Measurements from ENCODE around the gene RIC8B. TPM values are rescaled to one million over a fixed set of nuclear protein-coding genes. Genes with fewer than 3 reads are reported as not detected.
A peak's percentile ranks its signal among the peaks of the same experiment; 100 is the strongest.

The RIC8B gene
- total and polyA plus RNA-seq, 8 donors: 14.5 to 28.0 (median 23.1) TPM

DNA sequence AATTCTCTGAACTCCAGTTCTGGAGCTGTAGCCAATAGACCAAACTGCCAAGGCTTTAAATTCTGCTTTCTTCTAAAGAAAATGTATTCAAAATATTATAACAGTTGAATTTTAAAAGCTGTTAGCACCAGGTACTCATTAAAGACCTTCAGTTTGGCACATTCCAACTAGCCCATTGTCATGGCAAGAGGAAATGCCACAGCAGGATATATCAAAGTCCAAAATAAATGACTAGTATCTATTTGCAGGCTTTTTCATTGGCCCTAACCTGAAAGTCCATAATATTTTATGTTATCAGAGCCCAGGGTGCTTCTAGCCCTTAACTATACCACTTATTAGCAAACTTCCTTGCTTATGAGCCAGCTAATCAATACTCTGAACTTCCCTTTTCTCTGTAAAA, 3.1 kb upstream of the RIC8B start:
- Histone ChIP-seq H3K4me1 (peaks cover 11 to 19% of the 10 kb centered on the region in 2 donors), H3K36me3 (no peaks in the 10 kb centered on the region), H3K27ac (no peak overlapping the region), H3K9me3 (no peaks in the 10 kb centered on the region), H3K4me3 (no peak overlapping the region), H3K27me3 (peaks cover 0 to 16% of the 10 kb centered on the region in 2 donors)
- intact Hi-C loops (cut with DNase I): no loop called here
- ATAC-seq: no peak
- no peak for DNase-seq
- TF ChIP-seq, protein P1, sequence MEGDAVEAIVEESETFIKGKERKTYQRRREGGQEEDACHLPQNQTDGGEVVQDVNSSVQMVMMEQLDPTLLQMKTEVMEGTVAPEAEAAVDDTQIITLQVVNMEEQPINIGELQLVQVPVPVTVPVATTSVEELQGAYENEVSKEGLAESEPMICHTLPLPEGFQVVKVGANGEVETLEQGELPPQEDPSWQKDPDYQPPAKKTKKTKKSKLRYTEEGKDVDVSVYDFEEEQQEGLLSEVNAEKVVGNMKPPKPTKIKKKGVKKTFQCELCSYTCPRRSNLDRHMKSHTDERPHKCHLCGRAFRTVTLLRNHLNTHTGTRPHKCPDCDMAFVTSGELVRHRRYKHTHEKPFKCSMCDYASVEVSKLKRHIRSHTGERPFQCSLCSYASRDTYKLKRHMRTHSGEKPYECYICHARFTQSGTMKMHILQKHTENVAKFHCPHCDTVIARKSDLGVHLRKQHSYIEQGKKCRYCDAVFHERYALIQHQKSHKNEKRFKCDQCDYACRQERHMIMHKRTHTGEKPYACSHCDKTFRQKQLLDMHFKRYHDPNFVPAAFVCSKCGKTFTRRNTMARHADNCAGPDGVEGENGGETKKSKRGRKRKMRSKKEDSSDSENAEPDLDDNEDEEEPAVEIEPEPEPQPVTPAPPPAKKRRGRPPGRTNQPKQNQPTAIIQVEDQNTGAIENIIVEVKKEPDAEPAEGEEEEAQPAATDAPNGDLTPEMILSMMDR (IDR thresholded peaks at IDR 0.05): no peak

DNA sequence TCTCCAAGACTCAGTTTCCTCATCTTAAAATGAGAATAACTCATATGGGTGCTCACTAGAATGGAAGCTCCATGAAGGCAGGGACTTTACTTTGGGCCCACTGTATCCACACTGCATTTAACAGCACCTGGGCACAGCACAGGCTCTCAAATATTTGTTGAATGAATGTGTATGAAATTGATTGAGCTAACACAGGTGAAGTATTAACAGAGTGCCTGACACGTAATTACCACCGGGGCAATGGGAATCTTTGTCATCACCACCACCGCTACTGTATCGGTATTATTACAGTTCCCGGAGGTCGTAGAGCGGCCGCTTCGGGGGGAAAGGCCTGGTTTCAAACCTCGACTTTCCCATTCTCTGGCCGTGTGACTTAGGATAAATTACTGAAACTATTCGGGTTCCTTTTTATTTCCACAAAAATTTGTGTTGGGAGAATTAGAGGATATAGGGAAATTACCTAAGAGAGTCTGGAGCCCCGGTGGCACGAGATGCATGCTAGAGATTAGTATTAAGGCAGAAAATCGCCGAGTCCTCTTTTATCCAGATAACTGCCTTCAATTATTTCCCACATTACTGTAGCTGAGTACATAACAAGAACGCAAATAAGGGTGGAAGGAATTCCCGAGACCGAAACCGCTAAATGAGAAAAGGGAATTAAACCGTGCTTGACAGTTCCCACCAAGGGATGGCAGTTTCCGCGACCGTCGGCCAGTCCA, 1.0 kb upstream of the RIC8B start:
- H3K27me3 ChIP-seq: peaks cover 0 to 8% of the 10 kb centered on the region in 2 donors
- H3K27ac ChIP-seq: peak overlapping the region; percentile 95
- H3K36me3 ChIP-seq: no peaks in the 10 kb centered on the region
- intact Hi-C loops (cut with DNase I): no loop called here
- H3K9me3 ChIP-seq: no peaks in the 10 kb centered on the region
- DNase-seq (no peak), ATAC-seq (no peak)
- TF ChIP-seq, protein P1 (IDR thresholded peaks at IDR 0.05): no peak
- H3K4me3 ChIP-seq: peak overlapping the region; percentile 74 to 90
- H3K4me1 ChIP-seq: peaks cover 8 to 23% of the 10 kb centered on the region in 2 donors

DNA sequence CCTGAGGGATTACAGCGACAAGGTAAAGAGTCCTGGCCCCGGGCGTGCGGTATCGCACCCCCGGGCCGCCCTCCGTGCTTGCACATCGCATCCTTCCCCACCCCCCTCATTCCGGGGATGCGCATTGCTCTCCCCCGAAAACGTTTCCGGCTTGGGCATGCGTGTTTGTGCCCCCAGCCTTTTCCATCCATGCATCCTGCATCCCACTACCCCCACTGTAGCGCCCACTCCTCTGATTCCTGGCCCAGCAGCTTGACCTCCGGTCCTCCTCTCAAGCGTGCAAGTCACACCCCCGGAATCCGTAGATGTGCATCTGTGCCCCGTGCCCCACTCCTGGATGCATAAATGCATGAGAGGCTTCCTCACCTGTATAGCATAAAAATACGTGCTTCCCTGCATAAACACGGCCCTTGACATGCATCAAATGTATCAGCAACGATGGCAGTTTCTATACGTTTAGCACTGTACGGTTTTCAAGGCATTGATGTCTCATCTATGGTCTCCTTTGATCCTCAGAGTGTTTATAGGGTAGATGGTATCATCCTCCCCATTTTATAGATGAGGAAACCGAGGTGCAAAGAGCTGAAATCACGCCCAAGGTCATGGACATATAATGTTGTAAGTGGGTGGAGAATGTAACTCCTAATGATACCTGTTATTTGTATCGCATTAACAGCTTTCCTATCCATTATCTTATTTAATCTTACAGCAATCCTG, 484 bp downstream of the RIC8B start:
- TF ChIP-seq, protein P1 (IDR thresholded peaks at IDR 0.05): no peak
- ATAC-seq (no peak), DNase-seq (peak in 1 of 4 donors; percentile 26)
- Histone ChIP-seq H3K9me3 (no peaks in the 10 kb centered on the region), H3K36me3 (no peaks in the 10 kb centered on the region), H3K4me1 (peaks cover 8 to 23% of the 10 kb centered on the region in 2 donors), H3K27me3 (no peaks in the 10 kb centered on the region), H3K4me3 (peak overlapping the region; percentile 74 to 90), H3K27ac (peak overlapping the region; percentile 95)
- intact Hi-C loops (cut with DNase I): no loop called here

DNA sequence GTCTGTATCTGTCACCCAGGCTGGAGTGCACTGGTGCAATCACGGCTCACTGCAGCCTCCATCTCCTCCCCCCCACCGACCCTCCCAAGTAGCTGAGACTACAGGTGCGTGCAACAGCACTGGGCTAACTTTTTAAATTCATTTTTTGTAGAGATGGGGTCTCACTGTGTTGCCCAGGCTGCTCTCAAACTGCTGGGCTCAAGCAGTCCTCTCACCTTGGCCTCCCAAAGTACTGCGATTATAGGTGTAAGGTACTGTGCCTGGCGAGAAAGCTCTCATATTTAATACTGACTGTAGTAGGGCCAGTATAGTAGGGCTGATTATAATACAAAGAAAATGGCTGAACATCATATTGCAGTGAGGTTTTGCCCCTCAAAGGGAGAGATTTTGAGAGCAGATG, 2.4 kb downstream of the RIC8B start:
- no peak overlapping the region for H3K27ac ChIP-seq
- H3K4me3 ChIP-seq: no peak overlapping the region
- H3K9me3 ChIP-seq: no peaks in the 10 kb centered on the region
- TF ChIP-seq, protein P1 (IDR thresholded peaks at IDR 0.05): no peak
- DNase-seq (no peak), ATAC-seq (no peak)
- intact Hi-C loops (cut with DNase I): no loop called here
- no peaks in the 10 kb centered on the region for H3K27me3 ChIP-seq
- peaks cover 8 to 23% of the 10 kb centered on the region in 2 donors for H3K4me1 ChIP-seq
- H3K36me3 ChIP-seq: no peaks in the 10 kb centered on the region

DNA sequence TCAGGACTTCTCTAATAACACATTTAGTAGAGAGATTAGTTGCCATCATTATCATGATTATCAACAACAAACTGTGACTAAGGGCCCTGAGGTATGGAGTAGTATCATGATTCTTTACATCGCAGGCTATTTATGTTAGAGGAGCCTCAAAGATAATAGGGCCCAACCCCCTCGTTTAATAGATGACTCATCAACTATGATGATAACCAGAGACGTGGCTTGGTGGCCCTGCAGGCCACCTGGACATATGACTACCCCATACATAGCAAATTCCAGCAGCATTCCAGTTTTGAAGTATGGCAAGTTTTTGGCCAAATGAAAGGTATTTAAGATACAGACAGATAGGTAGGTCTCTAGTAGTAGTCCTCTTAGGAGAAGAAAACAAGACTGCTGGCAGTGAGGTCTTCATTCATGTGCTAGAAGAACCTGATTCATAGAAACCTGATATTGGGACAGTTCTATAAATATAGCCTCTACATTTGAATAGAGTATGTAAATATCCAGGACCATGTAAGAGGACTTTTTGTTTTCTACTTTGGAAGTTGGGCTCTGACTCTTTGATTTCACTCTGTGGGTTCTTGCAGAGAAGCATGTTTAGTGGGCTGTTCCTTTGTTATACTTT, 5.6 kb downstream of the RIC8B start:
- H3K4me1 ChIP-seq: peaks cover 6 to 15% of the 10 kb centered on the region in 2 donors
- H3K27ac ChIP-seq: no peak overlapping the region
- H3K27me3 ChIP-seq: no peaks in the 10 kb centered on the region
- ATAC-seq (no peak), DNase-seq (no peak)
- peaks cover 0 to 4% of the 10 kb centered on the region in 2 donors for H3K36me3 ChIP-seq
- intact Hi-C loops (cut with DNase I): no loop called here
- H3K9me3 ChIP-seq: no peaks in the 10 kb centered on the region
- TF ChIP-seq, protein P1 (IDR thresholded peaks at IDR 0.05): no peak
- no peak overlapping the region for H3K4me3 ChIP-seq
